GM21360 (cell line): Measurements from ENCODE around the gene KSR2.

Source experiments
- ATAC-seq: cut with Tn5 transposase; IDR thresholded peaks from one replicate; pipeline ENCODE4 v1.9.1; 2021; ENCODE audit warnings: mild to moderate bottlenecking, moderate library complexity; ENCODE audit not compliant: unreplicated experiment

The KSR2 gene

DNA sequence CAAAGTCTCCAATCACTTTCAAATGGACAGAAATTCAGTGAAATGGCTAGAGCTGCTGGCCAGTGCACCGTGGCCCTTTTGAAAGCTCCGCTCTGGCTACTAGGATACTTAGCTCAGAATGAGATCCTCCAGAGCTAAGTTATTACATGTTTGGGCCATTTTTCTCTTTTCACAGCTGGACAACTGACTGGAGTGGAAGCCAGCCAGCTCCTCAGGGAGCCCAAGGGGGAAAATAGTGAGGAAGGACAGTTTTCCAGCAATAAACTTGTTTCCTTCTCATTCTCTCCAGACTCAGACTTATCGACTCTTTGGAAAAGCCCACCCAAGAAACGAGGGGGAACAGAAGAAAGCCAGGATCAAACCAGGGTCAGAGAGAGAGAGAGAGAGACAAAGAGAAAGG lies 266.0 kb downstream of the KSR2 start:
- ATAC-seq: no peak

DNA sequence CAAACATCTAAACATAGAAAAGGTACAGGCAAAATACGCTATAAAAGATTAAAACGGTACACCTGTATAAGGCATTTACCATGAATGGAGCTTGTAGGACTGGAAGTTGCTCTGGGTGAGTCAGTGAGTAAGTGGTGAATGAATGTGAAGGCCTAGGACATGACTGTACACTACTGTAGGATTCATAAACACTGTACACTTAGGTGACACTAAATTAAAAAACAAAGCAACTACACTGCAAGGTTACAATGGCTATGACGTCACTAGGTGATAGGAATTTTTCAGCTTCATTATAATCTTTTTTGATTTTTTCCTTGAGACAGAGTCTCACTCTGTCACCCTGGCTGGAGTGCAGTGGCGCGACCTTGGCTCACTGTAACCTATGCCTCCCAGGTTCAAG lies 269.2 kb downstream of the KSR2 start:
- no peak for ATAC-seq

DNA sequence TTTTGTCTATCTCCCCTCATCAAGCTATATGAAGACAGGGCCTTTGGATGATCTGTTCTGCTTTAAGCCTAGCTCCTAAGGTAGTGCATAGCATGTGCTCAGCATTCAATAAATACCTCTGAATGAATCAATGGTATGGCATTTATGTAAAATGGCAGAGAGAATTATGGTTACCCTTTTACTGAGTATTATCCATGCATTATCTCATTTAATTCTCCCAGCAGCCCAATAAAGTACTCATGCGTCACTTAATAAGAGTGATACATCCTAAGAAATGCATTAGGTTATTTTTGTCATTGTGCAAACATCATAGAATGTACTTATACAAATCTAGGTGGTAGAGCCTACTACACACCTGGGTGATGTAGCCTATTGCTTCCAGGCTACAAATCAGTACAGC lies 269.7 kb downstream of the KSR2 start:
- ATAC-seq: no peak

DNA sequence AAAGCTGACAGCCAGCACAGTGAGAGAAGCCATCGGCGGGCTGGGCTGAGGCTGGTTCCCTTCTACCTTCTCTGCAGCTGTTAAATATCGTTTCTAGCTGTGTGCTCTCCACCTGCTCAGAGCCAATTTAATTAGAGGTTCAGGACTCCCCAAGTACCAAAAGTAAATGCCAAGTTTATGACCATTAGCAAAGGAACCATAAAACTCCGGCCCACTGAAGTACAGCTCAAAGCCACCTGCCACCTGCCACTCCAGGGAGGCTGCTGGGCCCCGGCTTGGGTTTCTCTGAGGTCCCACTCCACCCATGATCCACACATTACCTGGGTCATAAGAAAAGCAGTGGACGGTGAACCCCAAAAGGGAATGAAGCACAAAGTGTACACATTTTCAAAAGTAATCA lies 272.8 kb downstream of the KSR2 start:
- ATAC-seq: no peak

DNA sequence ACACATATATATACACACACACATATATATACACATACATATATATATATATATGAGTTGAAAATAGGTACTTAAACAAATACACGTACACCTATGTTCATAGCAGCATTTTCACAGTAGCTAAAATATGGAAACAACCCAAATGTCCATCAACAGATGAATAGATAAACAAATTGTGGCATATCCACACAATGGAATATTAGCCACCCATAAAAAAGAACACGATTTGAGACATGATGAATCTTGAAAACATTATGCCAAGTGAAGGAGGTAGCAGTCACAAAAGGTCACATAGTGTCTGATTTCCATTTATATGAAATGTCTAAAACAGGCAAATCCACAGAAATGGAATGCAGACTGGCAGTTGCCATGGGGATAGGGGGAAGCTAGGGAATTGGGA lies 276.3 kb downstream of the KSR2 start:
- ATAC-seq: no peak

DNA sequence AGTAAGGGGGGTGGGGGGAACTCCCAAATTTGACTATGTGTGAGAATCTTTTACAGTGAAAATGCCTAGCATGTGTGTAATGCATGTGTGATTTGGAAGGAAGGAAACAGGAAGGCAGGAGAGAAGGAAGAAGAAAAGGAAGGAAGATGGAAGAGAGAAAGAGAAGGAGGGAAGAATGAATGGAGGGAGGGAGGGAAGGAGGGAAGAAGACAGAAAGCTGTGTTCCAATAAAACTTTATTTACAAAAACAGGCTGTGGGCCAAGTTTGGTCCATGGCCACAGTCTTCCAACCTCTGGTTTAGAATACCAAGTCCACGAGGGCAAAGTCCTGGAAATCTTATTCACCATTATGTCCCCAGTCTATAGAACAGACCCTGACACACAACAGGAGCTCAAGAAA lies 278.9 kb downstream of the KSR2 start:
- ATAC-seq: no peak

DNA sequence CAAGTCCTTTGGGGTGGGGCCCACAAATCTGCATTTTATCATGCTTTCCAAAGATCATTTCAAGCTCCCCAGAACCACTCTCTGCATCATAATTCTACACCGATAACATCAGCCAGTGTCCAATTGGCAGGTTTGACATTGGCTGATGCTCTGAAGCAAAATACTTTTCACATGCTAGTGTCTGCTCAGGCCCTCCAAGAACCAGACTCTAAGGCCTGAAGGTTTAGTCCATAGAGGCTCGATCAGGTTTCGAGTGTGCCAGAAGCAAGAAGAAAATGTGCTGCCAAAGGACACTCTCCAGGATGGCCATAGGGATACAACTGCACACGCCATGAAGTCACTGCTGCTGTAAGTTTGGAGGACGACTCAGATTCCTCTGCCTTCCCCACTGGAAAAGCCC lies 280.3 kb downstream of the KSR2 start:
- ATAC-seq: no peak

DNA sequence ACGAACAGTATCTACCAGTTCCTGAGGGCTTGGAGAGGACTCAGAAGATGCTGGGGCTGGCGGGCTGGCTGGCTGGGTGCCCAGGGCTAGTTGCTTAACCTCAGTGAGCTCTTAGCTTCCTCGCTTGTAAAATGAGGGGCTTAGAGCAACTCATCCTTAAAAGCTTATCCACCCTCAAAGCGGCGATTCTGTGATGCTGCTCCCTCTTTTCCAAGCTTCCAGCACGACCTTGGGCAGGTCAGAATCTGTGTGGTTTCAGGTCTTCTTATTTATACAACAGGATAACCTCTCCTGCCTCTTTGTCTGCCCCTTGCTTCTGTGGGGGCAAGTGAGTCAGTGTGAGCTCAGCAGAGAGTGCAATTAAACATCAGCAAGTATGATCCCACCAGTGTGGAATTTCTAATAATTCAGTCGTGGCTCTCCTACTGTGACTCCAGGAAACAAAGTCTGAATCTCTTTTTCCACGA lies 281.8 kb downstream of the KSR2 start:
- no peak for ATAC-seq

DNA sequence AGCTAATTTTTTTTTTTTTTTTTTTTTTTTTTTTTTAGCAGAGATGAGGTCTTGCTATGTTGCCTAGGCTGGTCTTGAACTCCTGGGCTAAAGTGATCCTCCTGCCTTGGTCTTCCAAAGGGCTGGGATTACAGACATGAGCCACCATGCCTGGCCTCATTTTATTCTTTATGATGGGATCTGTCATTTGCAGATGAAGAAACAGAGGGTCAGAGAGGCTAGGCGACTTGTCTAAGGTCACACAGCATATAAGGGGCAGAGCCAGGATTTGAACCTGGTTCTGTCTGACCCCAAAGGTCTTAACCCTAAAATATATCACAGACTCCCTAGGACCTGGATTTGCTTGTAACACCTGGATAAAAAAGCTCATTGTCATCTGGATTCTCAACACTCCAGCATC lies 282.6 kb downstream of the KSR2 start:
- no peak for ATAC-seq

DNA sequence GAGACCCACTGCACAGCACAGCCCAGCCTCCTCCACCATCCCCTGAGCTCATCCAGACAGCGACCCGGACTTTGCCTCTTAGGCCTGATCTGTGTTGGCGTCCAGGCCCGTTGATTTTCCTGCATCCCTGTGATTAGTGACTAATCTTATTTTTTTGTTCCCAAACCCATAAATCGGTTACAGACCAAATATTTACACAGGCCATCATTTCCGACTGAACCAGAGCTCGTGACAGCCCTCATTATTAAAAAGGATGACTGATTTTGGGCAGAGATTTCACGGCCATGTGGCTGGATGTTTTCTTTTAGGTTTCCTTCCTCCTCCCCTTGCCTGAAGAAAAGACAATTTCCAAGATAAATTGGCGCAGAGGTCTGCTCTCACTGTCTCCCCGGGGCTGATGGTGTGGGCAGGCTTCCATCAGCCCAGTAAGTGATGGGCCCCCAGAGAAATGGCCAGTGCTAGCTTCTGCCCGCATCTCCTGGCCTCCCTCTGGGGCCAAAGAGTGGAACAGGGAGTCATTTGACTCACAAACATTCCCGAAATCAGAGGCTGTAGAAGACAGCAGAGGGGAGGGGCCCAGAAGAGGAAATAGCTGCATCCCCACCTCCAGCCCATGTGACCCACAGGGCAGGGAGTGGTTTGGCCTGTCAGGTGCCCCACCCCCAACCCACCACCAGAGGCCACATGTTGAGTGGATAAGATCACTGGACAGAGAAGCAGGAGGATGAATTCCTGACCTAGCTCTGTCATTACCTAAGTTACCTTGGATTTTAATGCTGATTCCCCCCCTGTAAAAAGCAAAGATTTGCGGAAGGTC lies 283.5 kb downstream of the KSR2 start:
- ATAC-seq: no peak

DNA sequence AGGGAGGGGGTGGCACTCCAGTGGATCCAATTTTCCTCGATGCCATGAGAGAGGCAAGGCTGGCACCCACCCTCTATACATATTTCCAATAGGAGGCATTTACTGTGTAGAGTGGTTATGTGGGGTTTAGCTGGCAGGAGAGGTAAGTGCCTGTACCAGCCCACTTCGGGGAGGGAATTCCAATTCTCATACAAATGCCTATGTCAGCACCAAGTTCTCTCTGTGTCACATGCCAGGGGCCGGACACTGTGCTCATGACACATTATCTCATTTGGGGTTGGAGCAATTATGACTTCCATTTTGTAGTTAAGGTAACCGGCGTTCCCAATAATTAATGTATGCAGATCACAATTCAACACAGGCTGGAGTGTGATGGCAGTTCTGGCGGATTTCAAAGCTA lies 284.3 kb downstream of the KSR2 start:
- ATAC-seq: no peak

DNA sequence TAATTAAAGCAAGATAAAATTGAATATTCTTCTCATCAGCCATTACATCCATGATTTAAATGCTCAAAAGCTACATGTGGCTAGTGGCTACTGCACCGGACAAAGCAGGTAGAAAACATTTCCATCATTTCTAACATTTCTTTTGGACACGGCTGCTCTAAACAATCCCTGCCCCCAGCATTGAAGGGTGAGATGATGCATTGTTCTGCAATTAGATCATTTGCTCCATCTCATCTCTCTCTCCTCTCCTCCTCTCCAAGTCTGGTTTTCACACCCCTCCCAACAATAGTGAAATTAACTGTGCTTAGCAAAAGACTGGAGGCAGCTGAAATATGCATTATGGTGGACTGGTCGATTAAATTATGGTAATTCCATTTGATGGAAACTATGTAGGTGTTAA lies 288.5 kb downstream of the KSR2 start:
- no peak for ATAC-seq

DNA sequence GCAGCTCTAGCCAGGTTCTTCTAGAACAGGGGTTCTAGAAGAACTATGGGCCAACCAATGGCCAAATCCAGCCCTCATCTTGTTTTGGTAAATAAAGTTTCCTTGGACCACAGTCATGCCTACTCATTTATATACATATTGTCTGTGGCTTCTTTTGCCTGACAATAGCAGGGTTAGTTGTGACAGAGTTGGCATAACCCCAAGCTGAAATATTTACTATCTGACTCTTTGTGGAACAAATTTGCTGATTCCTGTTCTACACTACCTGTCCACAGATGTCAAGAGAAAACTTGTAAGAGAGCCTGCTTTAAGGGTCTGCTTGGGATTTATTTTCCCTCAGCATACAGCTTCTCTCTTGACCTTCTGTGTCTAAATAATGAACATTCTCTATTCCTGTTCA lies 289.0 kb downstream of the KSR2 start:
- no peak for ATAC-seq

DNA sequence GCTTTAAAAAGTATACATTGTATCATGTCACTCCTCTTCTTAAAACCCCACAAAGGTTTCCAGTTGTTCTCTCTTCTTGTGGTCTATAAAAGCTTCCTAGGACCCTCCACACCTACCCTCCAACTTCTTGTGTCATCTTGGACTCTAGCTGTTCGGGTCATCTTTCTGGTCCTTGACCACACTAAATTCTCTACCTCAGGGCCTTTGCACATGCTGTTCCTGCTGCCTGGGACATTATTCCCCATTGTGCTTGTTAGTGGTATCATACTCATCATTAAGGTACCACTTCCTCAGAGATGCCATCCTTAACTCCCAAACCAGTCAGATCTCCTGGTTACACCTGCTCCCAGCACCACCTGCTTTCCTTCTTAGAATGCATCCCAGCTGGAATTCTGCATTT lies 294.0 kb downstream of the KSR2 start:
- no peak for ATAC-seq

DNA sequence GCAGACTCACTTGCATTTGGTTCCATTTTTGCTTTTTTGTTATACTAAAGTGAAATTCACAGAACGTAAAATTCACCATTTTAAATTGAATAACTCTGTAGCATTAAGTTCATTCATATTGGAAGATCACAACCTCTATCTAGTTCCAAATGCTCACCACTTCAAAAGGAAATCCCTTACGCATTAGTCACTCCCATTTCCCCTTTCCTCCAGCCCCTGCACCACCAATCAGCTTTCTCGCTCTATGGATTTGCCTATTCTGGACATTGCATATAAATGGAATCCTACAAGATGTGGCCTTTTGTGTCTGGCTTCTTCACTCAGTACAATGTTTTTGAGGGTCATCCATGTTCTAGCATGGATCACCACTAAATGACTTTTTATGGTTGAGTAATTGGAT lies 294.5 kb downstream of the KSR2 start:
- ATAC-seq: no peak

DNA sequence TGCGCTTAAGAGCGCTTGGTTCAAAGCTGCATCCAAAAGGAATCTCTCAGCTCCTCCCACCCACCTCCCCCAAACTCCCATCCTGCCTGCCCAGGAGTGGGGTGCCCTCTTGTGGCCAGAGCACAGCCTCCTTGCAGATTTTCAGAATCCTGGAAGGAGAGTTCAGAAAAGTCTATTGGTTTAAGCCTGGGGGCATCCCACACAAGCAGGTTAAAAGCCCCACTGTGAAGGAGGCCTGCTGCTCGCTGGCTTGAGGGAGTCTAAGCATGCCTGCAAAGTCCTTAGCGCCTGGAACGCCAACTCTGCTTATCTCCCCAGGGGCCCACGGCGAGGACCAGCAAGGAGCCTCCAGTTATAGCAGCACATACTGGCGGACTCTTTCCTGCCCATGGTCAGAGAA lies 297.1 kb downstream of the KSR2 start:
- no peak for ATAC-seq

DNA sequence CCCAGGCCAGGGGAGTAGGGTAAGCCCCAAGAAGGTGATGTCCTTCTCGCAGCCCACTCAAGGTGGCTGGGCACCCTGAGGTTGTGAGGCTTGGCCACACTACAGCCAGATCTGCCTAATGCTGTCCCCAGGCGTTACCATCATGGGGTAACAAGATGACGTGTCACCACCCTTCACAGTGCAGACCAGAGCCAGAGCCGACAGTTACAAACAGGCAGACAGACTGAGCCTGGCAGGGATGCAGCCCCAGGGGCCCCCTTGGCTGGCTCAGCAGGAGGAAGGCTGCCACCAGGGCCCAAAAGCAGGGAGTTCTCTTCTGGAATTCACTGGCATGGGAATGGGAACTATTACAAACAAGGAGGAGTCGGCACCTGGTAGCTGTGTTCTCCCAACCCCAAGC lies 304.6 kb downstream of the KSR2 start:
- ATAC-seq: no peak

DNA sequence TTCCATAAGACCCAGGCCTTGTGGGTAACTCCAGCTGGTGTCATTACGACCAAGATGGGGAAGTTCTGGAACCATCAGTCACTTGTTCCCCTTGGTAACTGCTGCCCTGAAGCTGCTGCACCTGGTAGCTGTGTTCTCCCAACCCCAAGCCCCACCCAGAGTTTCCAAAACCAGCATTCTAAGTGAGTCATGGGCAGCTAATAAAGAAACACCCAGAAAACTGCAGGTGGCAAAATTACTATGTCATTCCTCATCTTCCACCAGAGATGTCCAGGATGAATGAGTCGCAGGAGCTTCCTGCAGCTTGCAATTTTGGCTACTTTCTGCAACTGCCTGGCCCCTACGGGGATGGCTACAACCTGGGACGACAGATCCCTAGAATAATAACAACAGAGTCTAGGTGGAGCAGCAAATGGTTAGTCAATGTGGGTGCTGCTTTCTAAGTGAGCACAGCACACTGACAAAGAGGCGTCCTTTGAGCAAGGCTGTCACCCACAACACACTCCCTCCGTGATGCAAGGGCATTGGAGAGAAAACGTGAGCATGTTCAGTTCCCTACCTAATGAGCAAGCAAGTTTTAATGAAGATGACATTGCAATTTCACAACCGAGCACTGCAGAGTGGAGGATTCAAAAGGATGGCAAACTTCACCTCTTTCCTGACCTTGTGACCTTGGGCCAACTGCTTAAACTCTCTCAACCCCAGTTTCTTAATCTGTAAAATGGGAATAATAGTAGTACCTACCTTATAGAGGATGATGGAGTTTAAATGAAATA lies 306.0 kb downstream of the KSR2 start:
- ATAC-seq: no peak

DNA sequence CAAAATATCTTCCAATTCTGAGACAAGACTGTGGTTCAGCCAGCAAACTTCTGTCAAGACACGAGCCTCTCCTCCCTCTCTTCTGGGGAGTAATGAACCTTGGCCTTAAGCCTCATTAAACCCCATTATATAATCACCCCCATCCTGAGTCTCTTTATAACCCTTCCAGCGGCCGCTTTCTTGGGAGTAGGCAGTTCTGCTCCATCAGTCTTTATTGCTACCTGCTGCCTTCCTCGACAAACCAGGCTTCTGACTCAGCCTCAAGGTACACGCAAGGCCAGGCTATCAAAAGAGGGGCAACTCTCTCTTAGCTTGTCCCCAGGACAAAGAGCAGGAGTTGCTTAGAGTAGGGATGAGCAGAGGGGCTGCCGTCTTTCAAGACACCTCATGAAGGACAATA lies 306.6 kb downstream of the KSR2 start:
- no peak for ATAC-seq

DNA sequence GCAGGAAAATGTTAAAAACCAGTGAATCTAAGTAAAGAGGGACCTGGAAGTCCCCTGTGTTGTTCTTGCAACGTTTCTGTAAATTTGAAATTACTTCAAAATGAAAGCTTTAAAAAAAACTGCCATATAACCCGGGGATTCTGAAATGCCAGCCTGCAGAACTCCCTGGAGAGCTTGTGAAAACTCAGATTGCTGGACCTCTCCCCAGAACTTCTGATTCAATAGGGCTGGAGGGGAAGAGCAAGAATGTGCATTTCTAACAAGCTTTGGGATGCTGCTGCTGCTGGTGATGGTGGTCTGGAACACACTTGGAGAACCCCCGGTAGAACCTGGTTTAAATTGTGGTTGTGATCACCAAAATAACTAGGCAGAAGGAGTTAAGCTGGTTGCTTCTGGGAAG lies 307.3 kb downstream of the KSR2 start:
- no peak for ATAC-seq

DNA sequence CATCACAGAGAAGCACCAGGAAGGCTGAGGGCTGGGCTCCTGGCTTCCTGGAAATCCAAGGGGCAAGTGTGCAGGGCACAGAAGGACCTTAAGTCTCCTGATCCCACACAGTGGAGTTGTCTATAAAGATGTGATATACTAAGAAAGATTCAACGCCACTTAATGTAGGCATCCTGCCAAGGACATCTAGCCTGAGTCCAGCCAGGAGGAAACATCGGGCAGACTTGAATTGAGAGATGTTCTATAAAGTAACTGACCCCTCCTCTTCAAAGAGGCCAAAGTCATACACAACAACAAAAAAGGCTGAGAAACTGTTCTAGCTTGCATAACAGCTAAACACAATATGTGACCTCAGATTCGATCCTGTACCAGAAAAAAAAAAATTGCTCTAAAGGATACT lies 307.9 kb downstream of the KSR2 start:
- ATAC-seq: no peak

DNA sequence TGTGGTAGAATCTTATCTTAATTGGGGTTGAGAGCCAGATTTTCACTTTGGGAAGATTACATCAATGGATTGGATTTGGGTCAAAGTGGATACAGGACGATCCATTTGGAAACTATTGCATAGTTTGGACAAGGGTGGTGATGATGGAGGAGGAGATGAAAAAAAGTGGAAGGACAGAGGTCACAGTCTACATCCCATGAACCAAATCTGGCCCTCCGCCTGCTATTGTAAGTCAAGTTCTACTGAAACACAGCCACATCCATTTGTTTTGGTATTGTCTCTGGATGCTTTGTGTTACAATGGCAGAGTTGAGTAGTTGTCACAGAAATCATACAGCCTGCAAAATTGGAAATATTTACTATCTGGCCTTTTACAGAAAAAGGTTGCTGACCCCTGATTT lies 310.6 kb downstream of the KSR2 start:
- no peak for ATAC-seq
